ENCODE results near the gene KIF7. TPM values are rescaled to one million over a fixed set of nuclear protein-coding genes. Genes with fewer than 3 reads are reported as not detected.

Gene KIF7
- total RNA-seq, 3 donors from 2014 or later: 1.6 to 9.4 (median 3.1) TPM

- intact Hi-C loops (cut with DNase I, micrococcal nuclease): no loop called here
- no peak for TF ChIP-seq CTCF (IDR thresholded peaks at IDR 0.05)
- DNase-seq (no peak), ATAC-seq (no peak)
- Histone ChIP-seq H3K4me1 (ENCODE audit: low read depth) (no peaks in the 10 kb centered on the region), H3K36me3 (ENCODE audit: low read depth) (no peaks in the 10 kb centered on the region), H3K9me3 (no peaks in the 10 kb centered on the region), H3K4me3 (no peak overlapping the region)
These were observed 17.2 kb upstream of the KIF7 start for GRCh38 chr15:89672221-89673164.

GRCh38 chr15:89671687-89672086 is 16.4 kb upstream of the KIF7 start:
- Histone ChIP-seq H3K4me3 (no peak overlapping the region), H3K4me1 (ENCODE audit: low read depth) (no peaks in the 10 kb centered on the region), H3K36me3 (ENCODE audit: low read depth) (no peaks in the 10 kb centered on the region), H3K9me3 (no peaks in the 10 kb centered on the region)
- intact Hi-C loops (cut with DNase I, micrococcal nuclease): no loop called here
- DNase-seq: no peak
- no peak for ATAC-seq
- no peak for TF ChIP-seq CTCF (IDR thresholded peaks at IDR 0.05)

- peak; percentile 83 for ATAC-seq
- no peak for DNase-seq
- Histone ChIP-seq H3K36me3 (ENCODE audit: low read depth) (no peaks in the 10 kb centered on the region), H3K4me1 (ENCODE audit: low read depth) (no peaks in the 10 kb centered on the region), H3K4me3 (no peak overlapping the region), H3K9me3 (no peaks in the 10 kb centered on the region)
- TF ChIP-seq CTCF (IDR thresholded peaks at IDR 0.05): no peak
- intact Hi-C loops (cut with DNase I, micrococcal nuclease): no loop called here
These were observed 15.8 kb upstream of the KIF7 start for GRCh38 chr15:89670971-89671560.

- Histone ChIP-seq H3K36me3 (ENCODE audit: low read depth) (no peaks in the 10 kb centered on the region), H3K4me3 (no peak overlapping the region), H3K9me3 (no peaks in the 10 kb centered on the region), H3K4me1 (ENCODE audit: low read depth) (peaks cover 3% of the 10 kb centered on the region)
- intact Hi-C loops (cut with DNase I, micrococcal nuclease): no loop called here
- ATAC-seq (no peak), DNase-seq (no peak)
- TF ChIP-seq CTCF (IDR thresholded peaks at IDR 0.05): no peak
These were observed 14.7 kb upstream of the KIF7 start for GRCh38 chr15:89669941-89670340.

GRCh38 chr15:89669309-89669865 is 14.1 kb upstream of the KIF7 start:
- DNase-seq: no peak
- no peaks in the 10 kb centered on the region for H3K36me3 ChIP-seq (ENCODE audit: low read depth)
- peaks cover 6% of the 10 kb centered on the region for H3K4me1 ChIP-seq (ENCODE audit: low read depth)
- intact Hi-C loops (cut with DNase I, micrococcal nuclease): no loop called here
- no peak for TF ChIP-seq CTCF (IDR thresholded peaks at IDR 0.05)
- no peak for ATAC-seq
- H3K4me3 ChIP-seq: no peak overlapping the region
- H3K9me3 ChIP-seq: no peaks in the 10 kb centered on the region
